K562 (cell line): ENCODE measurements around the gene FRK. TPM values are rescaled to one million over a fixed set of nuclear protein-coding genes. Genes with fewer than 3 reads are reported as not detected.

Experiments used
- ATAC-seq: fragments of 200-7000 bp; cut with Tn5 transposase; 3 replicates; pipeline ENCODE4 v1.9.1; 2020; ENCODE audit warnings: moderate library complexity
- BruUV-seq: library from RNA; stranded (reverse); fragments of 400-500 nt; replicated peaks from 2 replicates; lab custom pipeline; 2021; lab: Mats Ljungman, UMichigan
- CTCF ChIA-PET: fragments of 300-600 bp; formaldehyde crosslinking; extraction: SDS; loops from one replicate; lab custom pipeline; 2021; ENCODE audit warnings: low intra/inter-chr PET ratio; lab: Yijun Ruan, JAX
- POLR2A ChIA-PET: fragments of 300-600, 350-650 bp; sonication (Branson Sonifier 250); formaldehyde crosslinking; extraction: SDS; loops from one replicate; lab custom pipeline; 2021; ENCODE audit warnings: antibody characterized with exemption, inconsistent platforms; lab: Yijun Ruan, JAX
- DNase-seq, 4 experiments: peaks; one replicate each; pipeline versions ENCODE4 v3.0.0 to v3.0.0-alpha.2; 2011 to 2018; ENCODE audit warnings: low spot score in 3 of 4, mixed read lengths in 3 of 4; ENCODE audit errors: extremely low read depth in 1 of 4
- FAIRE-seq: peaks from 2 replicates; lab custom pipeline; 2011; peaks lifted over from hg19 to GRCh38; lab: Jason Lieb, UNC
- H2AFZ ChIP-seq: 2 replicates; pipeline ENCODE4 v1.6.0; 2011; ENCODE audit warnings: low read depth, low read length, control low read depth, inconsistent platforms
- H3K27ac ChIP-seq: fragments of 200-600 bp; 3 replicates; pipeline ENCODE4 v1.8.0; 2011; ENCODE audit warnings: low read depth, mild to moderate bottlenecking, control low read depth, inconsistent platforms, low read length, moderate library complexity, mixed read lengths; ENCODE audit errors: extremely low read depth
- H3K27me3 ChIP-seq, 2 experiments: fragments of 300-600 bp in 1 of 2; 2 replicates in 1 of 2; 3 replicates in 1 of 2; pipeline versions ENCODE4 v1.6.0 to v1.8.0; 2011; ENCODE audit warnings: inconsistent platforms in 2 of 2, low read length in 2 of 2, mild to moderate bottlenecking in 1 of 2, mixed read lengths in 1 of 2, moderate library complexity in 1 of 2; ENCODE audit not compliant: control insufficient read depth in 2 of 2, insufficient read depth in 2 of 2
- H3K36me3 ChIP-seq: fragments of 300-600 bp; 3 replicates; pipeline ENCODE4 v1.8.0; 2011; ENCODE audit warnings: mild to moderate bottlenecking, low read length, inconsistent platforms; ENCODE audit not compliant: control insufficient read depth, insufficient read depth
- H3K4me1 ChIP-seq, 2 experiments: fragments of 200-600 bp in 1 of 2; replicated peaks in 1 of 2; 2 replicates in 1 of 2; 3 replicates in 1 of 2; pipeline versions ENCODE4 v1.5.1 to v1.8.0; 2011; ENCODE audit warnings: inconsistent platforms in 2 of 2, low read length in 2 of 2, mild to moderate bottlenecking in 1 of 2, mixed read lengths in 1 of 2, moderate library complexity in 1 of 2; ENCODE audit not compliant: control insufficient read depth in 2 of 2, insufficient read depth in 2 of 2
- H3K4me2 ChIP-seq: 2 replicates; pipeline ENCODE4 v1.6.1; 2011; ENCODE audit warnings: low read length, control low read depth, inconsistent platforms, mixed read lengths; ENCODE audit not compliant: insufficient read depth
- H3K4me3 ChIP-seq: fragments of 200-600 bp; sonication (generic), shearing (Covaris generic); 2 replicates; pipeline ENCODE4 v1.5.1; 2016; ENCODE audit warnings: control low read depth, inconsistent platforms
- H3K79me2 ChIP-seq: fragments of 200-600 bp; 3 replicates; pipeline ENCODE4 v1.8.0; 2011; ENCODE audit warnings: low read length, inconsistent platforms; ENCODE audit not compliant: control insufficient read depth, insufficient read depth
- H3K9ac ChIP-seq, 2 experiments: 2 replicates each; pipeline versions ENCODE4 v1.6.0 to v1.6.1; 2011; ENCODE audit warnings: low read depth in 2 of 2, low read length in 2 of 2, control low read depth in 1 of 2, inconsistent platforms in 1 of 2, mild to moderate bottlenecking in 1 of 2, mixed read lengths in 1 of 2; ENCODE audit not compliant: insufficient read depth in 1 of 2
- H3K9me1 ChIP-seq: one replicate; pipeline ENCODE4 v1.6.0; 2011; ENCODE audit warnings: inconsistent platforms, mild to moderate bottlenecking, low read length, moderate library complexity; ENCODE audit not compliant: control insufficient read depth, insufficient read depth
- H3K9me3 ChIP-seq: replicated peaks from 2 replicates; pipeline ENCODE4 v1.5.1; 2011; ENCODE audit warnings: low read depth, low read length, inconsistent platforms; ENCODE audit not compliant: control insufficient read depth, insufficient read depth
- H4K20me1 ChIP-seq: replicated peaks from 2 replicates; pipeline ENCODE4 v1.6.1; 2011; ENCODE audit warnings: low read length, inconsistent platforms, mixed read lengths; ENCODE audit not compliant: control insufficient read depth, insufficient read depth
- ADNP ChIP-seq: fragments of 200-800 bp; sonication (Bioruptor generic); IDR thresholded peaks from 2 replicates; pipeline ENCODE4 v1.6.1; 2016; ENCODE audit warnings: missing genetic modification characterization, missing compliant biosample characterization
- CEBPB ChIP-seq: fragments of 450-650 bp; IDR thresholded peaks from 2 replicates; pipeline ENCODE4 v1.6.1; 2016; ENCODE audit warnings: missing genetic modification characterization, missing compliant biosample characterization
- KLF10 ChIP-seq: fragments of 250-450 bp; sonication (Bioruptor Pico); IDR thresholded peaks from 2 replicates; pipeline ENCODE4 v1.6.1; 2021; ENCODE audit warnings: matching md5 sums
- NKRF ChIP-seq: fragments of 450-650 bp; IDR thresholded peaks from 2 replicates; pipeline ENCODE4 v1.6.1; 2016; ENCODE audit warnings: borderline replicate concordance
- PTRF ChIP-seq: fragments of 450-650 bp; IDR thresholded peaks from 2 replicates; pipeline ENCODE4 v1.6.1; 2016; ENCODE audit warnings: mild to moderate bottlenecking, missing genetic modification characterization, missing compliant biosample characterization
- WGBS: fragments of 100-300 bp; shearing (Covaris generic); methylation state at CpG from one replicate; pipeline ENCODE4 v1.1.6; 2016; ENCODE audit warnings: low coverage, mixed read lengths; ENCODE audit not compliant: insufficient coverage; ENCODE audit errors: missing lambda C conversion rate; 5-methylcytosine and 5-hydroxymethylcytosine counted together
- in situ Hi-C: fragments of 300-500 bp; cut with MboI; formaldehyde crosslinking; loops from 4 replicates; pipeline ENCODE4 v1.15.0; 2018; ENCODE audit warnings: inconsistent platforms, mixed read lengths
- intact Hi-C: fragments of 100-400 bp; cut with micrococcal nuclease; formaldehyde crosslinking; loops from 2 replicates; pipeline ENCODE4 v1.14.2; 2022
- polyA plus RNA-seq, 8 experiments: library from polyadenylated mRNA; depleted of rRNA in 4 of 8; stranded (reverse) in 5 of 8; unstranded in 3 of 8; fragments of >200 nt; fragmentation: Nextera tagmentation in 2 of 8; fragmentation: Illumina TruSeq in 1 of 8; extraction: Ambion mirVana in 2 of 8; extraction: Trizol in 1 of 8; gene quantifications; 2 replicates each; pipeline versions ENCODE4 v1.2.1 to v1.2.3, GENCODE V29; 2011 to 2014; ENCODE audit warnings: inconsistent platforms in 1 of 8, missing spikeins in 1 of 8
- total RNA-seq, 7 experiments: library from RNA; depleted of rRNA in 6 of 7; stranded (reverse); fragments of >200 nt in 6 of 7; fragmentation: Illumina TruSeq in 2 of 7; extraction: Trizol in 2 of 7; gene quantifications; 2 replicates each; pipeline versions ENCODE4 v1.2.1 to v1.2.3, GENCODE V29; 2011 to 2021; ENCODE audit warnings: low replicate concordance in 1 of 7
- TF ChIP-seq, protein P1 (sequence below), 2 experiments: fragments of 450-650 bp in 1 of 2; IDR thresholded peaks; 2 replicates each; pipeline ENCODE4 v1.6.1; 2011 to 2017; ENCODE audit warnings: low read depth in 2 of 2, antibody characterized with exemption in 1 of 2, borderline replicate concordance in 1 of 2, low read length in 1 of 2, mild to moderate bottlenecking in 1 of 2, mixed read lengths in 1 of 2; ENCODE audit not compliant: control insufficient read depth in 1 of 2

The FRK gene
- total and polyA plus RNA-seq, 9 of the 15 experiments (the other 6 are each of a cell fraction or from before 2014, with no cell fraction given), result 0.01 to 0.29 (median 0.09) TPM

GRCh38 chr6:115922971-115923370, 137.7 kb downstream of the FRK start:
- Histone ChIP-seq H3K4me1 (no peaks in the 10 kb centered on the region), H3K9ac (no peak overlapping the region), H3K4me2 (no peak overlapping the region), H2AFZ (no peak overlapping the region), H3K36me3 (no peaks in the 10 kb centered on the region), H3K79me2 (no peaks in the 10 kb centered on the region), H3K27me3 (no peaks in the 10 kb centered on the region), H3K27ac (no peak overlapping the region), H4K20me1 (no peaks in the 10 kb centered on the region), H3K9me1 (no peaks in the 10 kb centered on the region)
- CTCF ChIA-PET, result no interaction called here
- FAIRE-seq (no peak), ATAC-seq (no peak), DNase-seq (no peak)
- BruUV-seq, result no TSS peak
- in situ Hi-C loops, result no loop called here
- POLR2A ChIA-PET, result no interaction called here
- 9% methylated on average over 1 of the region's 1 CpG for WGBS
- intact Hi-C loops, result no loop called here
- TF ChIP-seq, protein P1, sequence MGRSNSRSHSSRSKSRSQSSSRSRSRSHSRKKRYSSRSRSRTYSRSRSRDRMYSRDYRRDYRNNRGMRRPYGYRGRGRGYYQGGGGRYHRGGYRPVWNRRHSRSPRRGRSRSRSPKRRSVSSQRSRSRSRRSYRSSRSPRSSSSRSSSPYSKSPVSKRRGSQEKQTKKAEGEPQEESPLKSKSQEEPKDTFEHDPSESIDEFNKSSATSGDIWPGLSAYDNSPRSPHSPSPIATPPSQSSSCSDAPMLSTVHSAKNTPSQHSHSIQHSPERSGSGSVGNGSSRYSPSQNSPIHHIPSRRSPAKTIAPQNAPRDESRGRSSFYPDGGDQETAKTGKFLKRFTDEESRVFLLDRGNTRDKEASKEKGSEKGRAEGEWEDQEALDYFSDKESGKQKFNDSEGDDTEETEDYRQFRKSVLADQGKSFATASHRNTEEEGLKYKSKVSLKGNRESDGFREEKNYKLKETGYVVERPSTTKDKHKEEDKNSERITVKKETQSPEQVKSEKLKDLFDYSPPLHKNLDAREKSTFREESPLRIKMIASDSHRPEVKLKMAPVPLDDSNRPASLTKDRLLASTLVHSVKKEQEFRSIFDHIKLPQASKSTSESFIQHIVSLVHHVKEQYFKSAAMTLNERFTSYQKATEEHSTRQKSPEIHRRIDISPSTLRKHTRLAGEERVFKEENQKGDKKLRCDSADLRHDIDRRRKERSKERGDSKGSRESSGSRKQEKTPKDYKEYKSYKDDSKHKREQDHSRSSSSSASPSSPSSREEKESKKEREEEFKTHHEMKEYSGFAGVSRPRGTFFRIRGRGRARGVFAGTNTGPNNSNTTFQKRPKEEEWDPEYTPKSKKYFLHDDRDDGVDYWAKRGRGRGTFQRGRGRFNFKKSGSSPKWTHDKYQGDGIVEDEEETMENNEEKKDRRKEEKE (IDR thresholded peaks at IDR 0.05; ENCODE audit: borderline replicate concordance in 1 of 2, control insufficient read depth in 1 of 2, low read depth in 2 of 2, low read length in 1 of 2), result no peak
- no peak for TF ChIP-seq CEBPB (tag)
- no peak for TF ChIP-seq NKRF
- no peak for TF ChIP-seq PTRF (tag)
- TF ChIP-seq ADNP (tag), result no peak
- TF ChIP-seq KLF10 (CRISPR knock-in tag), result no peak
- TF ChIP-seq, all 486 proteins: peak for 0
- Histone ChIP-seq H3K4me3 (no peak overlapping the region), H3K9me3 (no peaks in the 10 kb centered on the region)
